ENCODE results near the gene FUCA1.

Gene FUCA1

DNA sequence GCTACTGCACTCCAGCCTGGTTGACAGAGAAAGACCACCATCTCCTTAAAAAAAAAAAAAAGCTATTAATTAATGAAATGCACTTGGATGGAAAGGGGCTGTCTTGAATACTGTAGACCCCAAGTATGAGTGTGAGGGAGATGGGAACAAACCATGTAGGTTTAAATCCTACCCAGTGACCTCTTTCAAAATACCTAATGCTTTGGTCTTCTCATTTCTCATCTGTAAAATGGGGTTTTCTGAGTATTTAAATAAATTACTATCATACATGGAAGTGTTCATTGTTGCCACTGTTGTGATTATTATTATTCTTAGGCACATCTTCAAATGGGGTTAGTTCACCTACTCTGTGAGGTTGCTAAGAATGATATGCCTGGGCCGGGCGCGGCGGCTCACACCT, 17.1 kb upstream of the FUCA1 start:
- peaks cover 31% of the 10 kb centered on the region for H3K36me3 ChIP-seq (ENCODE audit: insufficient read depth, low read length)
- H3K4me3 ChIP-seq (ENCODE audit: low read depth, low read length, poor library complexity, severe bottlenecking), result no peak overlapping the region
- H3F3A ChIP-seq (ENCODE audit: insufficient read depth, low read length), result no peaks in the 10 kb centered on the region
- H3K27ac ChIP-seq (ENCODE audit: low read depth, low read length, poor library complexity, severe bottlenecking), result no peak overlapping the region
- H3K27me3 ChIP-seq (ENCODE audit: insufficient read depth, low read length), result no peaks in the 10 kb centered on the region
- TF ChIP-seq EZH2 (IDR thresholded peaks at IDR 0.05; ENCODE audit: borderline replicate concordance, low read length), result no peak
- TF ChIP-seq, protein P1, sequence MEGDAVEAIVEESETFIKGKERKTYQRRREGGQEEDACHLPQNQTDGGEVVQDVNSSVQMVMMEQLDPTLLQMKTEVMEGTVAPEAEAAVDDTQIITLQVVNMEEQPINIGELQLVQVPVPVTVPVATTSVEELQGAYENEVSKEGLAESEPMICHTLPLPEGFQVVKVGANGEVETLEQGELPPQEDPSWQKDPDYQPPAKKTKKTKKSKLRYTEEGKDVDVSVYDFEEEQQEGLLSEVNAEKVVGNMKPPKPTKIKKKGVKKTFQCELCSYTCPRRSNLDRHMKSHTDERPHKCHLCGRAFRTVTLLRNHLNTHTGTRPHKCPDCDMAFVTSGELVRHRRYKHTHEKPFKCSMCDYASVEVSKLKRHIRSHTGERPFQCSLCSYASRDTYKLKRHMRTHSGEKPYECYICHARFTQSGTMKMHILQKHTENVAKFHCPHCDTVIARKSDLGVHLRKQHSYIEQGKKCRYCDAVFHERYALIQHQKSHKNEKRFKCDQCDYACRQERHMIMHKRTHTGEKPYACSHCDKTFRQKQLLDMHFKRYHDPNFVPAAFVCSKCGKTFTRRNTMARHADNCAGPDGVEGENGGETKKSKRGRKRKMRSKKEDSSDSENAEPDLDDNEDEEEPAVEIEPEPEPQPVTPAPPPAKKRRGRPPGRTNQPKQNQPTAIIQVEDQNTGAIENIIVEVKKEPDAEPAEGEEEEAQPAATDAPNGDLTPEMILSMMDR (IDR thresholded peaks at IDR 0.05; ENCODE audit: low read length), result no peak
- no peak overlapping the region for H3K4me2 ChIP-seq (ENCODE audit: low read length)
- H3K9me3 ChIP-seq (ENCODE audit: low read length), result no peaks in the 10 kb centered on the region
- no peaks in the 10 kb centered on the region for H4K20me1 ChIP-seq (ENCODE audit: insufficient read depth, low read length)
- H3K79me2 ChIP-seq (ENCODE audit: insufficient read depth, low read length), result no peaks in the 10 kb centered on the region
- no peaks in the 10 kb centered on the region for H3K9me2 ChIP-seq (ENCODE audit: low read depth, low read length)
- H3K9ac ChIP-seq (ENCODE audit: low read length), result no peak overlapping the region
- H2AFZ ChIP-seq (ENCODE audit: low read length), result no peak overlapping the region
- peaks cover 26% of the 10 kb centered on the region for H3K4me1 ChIP-seq (ENCODE audit: insufficient read depth, low read length, severe bottlenecking)

DNA sequence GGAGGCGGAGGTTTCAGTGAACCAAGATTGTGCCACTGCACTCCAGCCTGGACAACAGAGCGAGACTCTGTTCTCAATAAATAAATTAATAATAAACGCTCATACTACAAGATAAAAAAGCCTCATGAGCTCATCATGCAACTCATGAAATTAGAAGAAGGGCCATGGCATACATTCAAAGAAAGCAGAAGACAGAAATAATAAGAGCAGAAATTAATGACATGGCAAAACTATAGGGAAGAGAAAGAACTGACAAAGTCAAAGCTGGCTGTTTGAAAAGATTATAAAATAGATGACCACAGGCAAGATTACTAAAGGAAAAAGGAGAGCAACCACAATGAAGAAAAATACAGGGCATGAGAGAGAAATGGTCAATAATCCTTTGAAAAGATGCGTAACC, 14.7 kb upstream of the FUCA1 start:
- TF ChIP-seq, protein P1 (IDR thresholded peaks at IDR 0.05; ENCODE audit: low read length), result no peak
- TF ChIP-seq EZH2 (IDR thresholded peaks at IDR 0.05; ENCODE audit: borderline replicate concordance, low read length), result no peak
- peaks cover 2% of the 10 kb centered on the region for H3K4me1 ChIP-seq (ENCODE audit: insufficient read depth, low read length, severe bottlenecking)

DNA sequence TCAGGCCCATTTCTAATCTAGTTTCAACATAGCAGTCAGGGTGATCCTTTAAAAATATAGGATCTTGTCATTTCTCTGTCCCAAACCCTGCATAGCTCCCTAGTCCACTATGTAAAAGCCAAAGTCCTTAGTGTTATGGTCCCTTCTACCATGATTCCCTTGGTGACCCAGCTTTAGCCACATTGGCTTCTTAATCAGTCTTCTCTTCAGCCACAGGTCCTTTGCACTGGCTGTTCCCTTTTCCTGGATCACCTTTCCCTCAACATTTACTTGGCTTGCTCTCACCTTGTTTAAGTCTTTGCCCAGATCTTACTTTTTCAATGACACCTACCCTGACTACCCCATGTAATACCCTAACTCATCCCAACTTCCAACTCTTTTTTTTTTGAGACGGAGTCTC, 11.7 kb upstream of the FUCA1 start:
- no peak overlapping the region for H3K27ac ChIP-seq (ENCODE audit: low read depth, low read length, poor library complexity, severe bottlenecking)
- peaks cover 52% of the 10 kb centered on the region for H3K36me3 ChIP-seq (ENCODE audit: insufficient read depth, low read length)
- H3K4me1 ChIP-seq (ENCODE audit: insufficient read depth, low read length, severe bottlenecking), result no peaks in the 10 kb centered on the region
- no peaks in the 10 kb centered on the region for H3F3A ChIP-seq (ENCODE audit: insufficient read depth, low read length)
- H2AFZ ChIP-seq (ENCODE audit: low read length), result no peak overlapping the region
- H3K79me2 ChIP-seq (ENCODE audit: insufficient read depth, low read length), result no peaks in the 10 kb centered on the region
- TF ChIP-seq EZH2 (IDR thresholded peaks at IDR 0.05; ENCODE audit: borderline replicate concordance, low read length), result no peak
- TF ChIP-seq, protein P1 (IDR thresholded peaks at IDR 0.05; ENCODE audit: low read length), result no peak
- H3K9me3 ChIP-seq (ENCODE audit: low read length), result peaks cover 18% of the 10 kb centered on the region
- no peak overlapping the region for H3K4me2 ChIP-seq (ENCODE audit: low read length)
- H3K9ac ChIP-seq (ENCODE audit: low read length), result no peak overlapping the region
- H3K4me3 ChIP-seq (ENCODE audit: low read depth, low read length, poor library complexity, severe bottlenecking), result no peak overlapping the region
- H3K27me3 ChIP-seq (ENCODE audit: insufficient read depth, low read length), result no peaks in the 10 kb centered on the region
- H4K20me1 ChIP-seq (ENCODE audit: insufficient read depth, low read length), result no peaks in the 10 kb centered on the region
- H3K9me2 ChIP-seq (ENCODE audit: low read depth, low read length), result no peaks in the 10 kb centered on the region

More for the DNA sequence above, 14.7 kb upstream of the FUCA1 start:
- no peak overlapping the region for H2AFZ ChIP-seq (ENCODE audit: low read length)
- no peaks in the 10 kb centered on the region for H3K79me2 ChIP-seq (ENCODE audit: insufficient read depth, low read length)
- no peak overlapping the region for H3K27ac ChIP-seq (ENCODE audit: low read depth, low read length, poor library complexity, severe bottlenecking)
- peaks cover 18% of the 10 kb centered on the region for H3K9me3 ChIP-seq (ENCODE audit: low read length)
- no peaks in the 10 kb centered on the region for H3K27me3 ChIP-seq (ENCODE audit: insufficient read depth, low read length)
- H3K9me2 ChIP-seq (ENCODE audit: low read depth, low read length), result no peaks in the 10 kb centered on the region
- H3K4me3 ChIP-seq (ENCODE audit: low read depth, low read length, poor library complexity, severe bottlenecking), result no peak overlapping the region
- H4K20me1 ChIP-seq (ENCODE audit: insufficient read depth, low read length), result no peaks in the 10 kb centered on the region
- peaks cover 49% of the 10 kb centered on the region for H3K36me3 ChIP-seq (ENCODE audit: insufficient read depth, low read length)
- no peak overlapping the region for H3K4me2 ChIP-seq (ENCODE audit: low read length)
- no peak overlapping the region for H3K9ac ChIP-seq (ENCODE audit: low read length)
- no peaks in the 10 kb centered on the region for H3F3A ChIP-seq (ENCODE audit: insufficient read depth, low read length)

All from OCI-LY1 (cell line).